A673 (cell line): ENCODE results near the gene TSPOAP1. TPM values are rescaled to one million over a fixed set of nuclear protein-coding genes. Genes with fewer than 3 reads are reported as not detected.
A peak's percentile ranks its signal among the peaks of the same experiment; 100 is the strongest.

ENCODE experiments used
- BruUV-seq: library from RNA; stranded (reverse); fragments of 400-500 nt; replicated peaks from 2 replicates; lab custom pipeline; 2021; lab: Mats Ljungman, UMichigan
- CTCF ChIA-PET: fragments of 300-600 bp; sonication (Branson Sonifier 250); formaldehyde crosslinking; loops from one replicate; lab custom pipeline; 2022; ENCODE audit warnings: antibody characterized with exemption; lab: Charles Lee
- POLR2A ChIA-PET: fragments of 300-600 bp; sonication (Branson Sonifier 250); formaldehyde crosslinking; loops from one replicate; lab custom pipeline; 2022; ENCODE audit warnings: antibody characterized with exemption; ENCODE audit not compliant: low non-redundant PET; lab: Charles Lee
- DNase-seq: peaks from one replicate; pipeline ENCODE4 v3.0.0-alpha.2; 2015; ENCODE audit warnings: low spot score
- H3K27ac ChIP-seq: fragments of 200-600 bp; sonication (generic); 2 replicates; pipeline ENCODE4 v1.5.1; 2016; ENCODE audit warnings: mixed run types, low read depth, mild to moderate bottlenecking, mixed read lengths, antibody characterized with exemption, low read length; ENCODE audit not compliant: poor library complexity, severe bottlenecking
- H3K27me3 ChIP-seq: fragments of 200-600 bp; sonication (generic); replicated peaks from 2 replicates; pipeline ENCODE4 v1.6.1; 2017; ENCODE audit warnings: mixed run types, low read depth, mild to moderate bottlenecking, mixed read lengths, antibody characterized with exemption, low read length; ENCODE audit not compliant: insufficient read depth, poor library complexity
- H3K36me3 ChIP-seq: fragments of 200-600 bp; sonication (generic); 2 replicates; pipeline ENCODE4 v1.6.1; 2016; ENCODE audit warnings: mixed run types, mild to moderate bottlenecking, mixed read lengths, antibody characterized with exemption, low read length; ENCODE audit not compliant: insufficient read depth, poor library complexity, severe bottlenecking
- H3K4me1 ChIP-seq: fragments of 200-600 bp; sonication (generic); 2 replicates; pipeline ENCODE4 v1.6.1; 2017; ENCODE audit warnings: mixed run types, mild to moderate bottlenecking, mixed read lengths, antibody characterized with exemption, low read length; ENCODE audit not compliant: insufficient read depth, poor library complexity, severe bottlenecking
- H3K4me3 ChIP-seq: fragments of 200-600 bp; sonication (generic); 2 replicates; pipeline ENCODE4 v1.5.1; 2016; ENCODE audit warnings: low read depth, mixed run types, mild to moderate bottlenecking, mixed read lengths, low read length; ENCODE audit not compliant: poor library complexity, severe bottlenecking
- H3K9me3 ChIP-seq: fragments of 200-600 bp; sonication (generic); 2 replicates; pipeline ENCODE4 v1.6.1; 2016; ENCODE audit warnings: mixed run types, low read depth, mild to moderate bottlenecking, mixed read lengths, antibody characterized with exemption, low read length; ENCODE audit not compliant: poor library complexity, severe bottlenecking
- CTCF ChIP-seq: fragments of 300-800, 200-600 bp; sonication (generic); conservative IDR thresholded peaks from 2 replicates; pipeline ENCODE4 v1.5.1; 2017; ENCODE audit warnings: low read depth, mild to moderate bottlenecking, antibody characterized with exemption, low read length, moderate library complexity, mixed read lengths
- EZH2 ChIP-seq: fragments of 200-600 bp; sonication (generic); IDR thresholded peaks from 2 replicates; pipeline ENCODE4 v1.6.1; 2017; ENCODE audit warnings: borderline replicate concordance, low read depth, mild to moderate bottlenecking, mixed read lengths, antibody characterized with exemption, low read length; ENCODE audit not compliant: poor library complexity, severe bottlenecking
- intact Hi-C: fragments of 100-400 bp; cut with micrococcal nuclease; formaldehyde crosslinking; loops from one replicate; pipeline ENCODE4 v1.10.0; 2022; ENCODE audit not compliant: unreplicated experiment
- total RNA-seq: library from RNA; stranded (reverse); gene quantifications from 2 replicates; pipeline ENCODE4 v1.2.3, GENCODE V29; 2021

TSPOAP1 gene
- total RNA-seq, 1 experiment from 2014 or later, result 0.21 TPM

DNA sequence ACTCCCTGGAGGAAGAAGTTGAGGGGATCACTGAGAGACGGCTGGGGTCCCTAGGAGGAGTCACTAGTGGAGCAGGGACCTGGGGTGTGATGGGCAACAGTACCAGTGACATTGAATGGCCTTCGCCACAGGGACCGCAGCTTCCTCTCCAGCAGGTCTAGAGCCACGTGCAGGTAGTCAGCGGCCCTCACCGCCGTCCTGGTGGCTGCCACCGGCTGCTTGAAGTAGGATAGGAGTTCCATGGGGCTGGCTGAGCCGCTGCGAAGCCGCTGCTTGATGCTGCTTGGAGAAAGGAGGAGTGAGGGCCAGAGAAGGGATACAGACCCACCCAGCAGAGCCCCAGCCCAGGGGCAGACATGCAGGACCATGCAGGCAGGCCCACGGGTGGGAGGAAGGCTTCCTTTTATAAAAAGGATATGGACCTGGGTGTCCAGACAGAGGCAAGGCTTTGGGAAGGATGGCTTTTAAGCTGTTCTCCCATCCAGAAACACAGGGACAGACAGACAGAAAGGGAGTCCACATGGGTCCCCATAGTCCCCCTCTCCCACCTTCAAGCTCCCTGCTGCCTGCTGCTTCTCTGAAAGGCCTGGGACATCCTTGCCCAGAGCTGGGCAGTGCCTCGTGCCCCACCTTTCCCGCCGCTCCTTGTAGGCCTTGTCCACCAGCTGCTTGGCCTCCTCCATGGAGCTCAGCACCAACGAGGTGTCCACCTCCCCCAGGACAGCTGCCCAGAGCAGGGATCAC lies 48.7 kb downstream of the TSPOAP1 start:
- ChIA-PET CTCF (interaction anchor here (0.6 kb wide), 1 partner anchor 272 kb away, joined by 11 read pairs; no protein-coding TSS in a partner anchor), POLR2A (no interaction called here)
- no peak for TF ChIP-seq EZH2
- no peak for TF ChIP-seq CTCF
- no peaks in the 10 kb centered on the region for H3K9me3 ChIP-seq
- DNase-seq, result no peak
- no peaks in the 10 kb centered on the region for H3K36me3 ChIP-seq
- H3K27me3 ChIP-seq, result peaks cover 25% of the 10 kb centered on the region
- BruUV-seq, result no TSS peak
- no peak overlapping the region for H3K4me3 ChIP-seq
- H3K27ac ChIP-seq, result no peak overlapping the region
- H3K4me1 ChIP-seq, result no peaks in the 10 kb centered on the region
- intact Hi-C loops, result no loop called here

DNA sequence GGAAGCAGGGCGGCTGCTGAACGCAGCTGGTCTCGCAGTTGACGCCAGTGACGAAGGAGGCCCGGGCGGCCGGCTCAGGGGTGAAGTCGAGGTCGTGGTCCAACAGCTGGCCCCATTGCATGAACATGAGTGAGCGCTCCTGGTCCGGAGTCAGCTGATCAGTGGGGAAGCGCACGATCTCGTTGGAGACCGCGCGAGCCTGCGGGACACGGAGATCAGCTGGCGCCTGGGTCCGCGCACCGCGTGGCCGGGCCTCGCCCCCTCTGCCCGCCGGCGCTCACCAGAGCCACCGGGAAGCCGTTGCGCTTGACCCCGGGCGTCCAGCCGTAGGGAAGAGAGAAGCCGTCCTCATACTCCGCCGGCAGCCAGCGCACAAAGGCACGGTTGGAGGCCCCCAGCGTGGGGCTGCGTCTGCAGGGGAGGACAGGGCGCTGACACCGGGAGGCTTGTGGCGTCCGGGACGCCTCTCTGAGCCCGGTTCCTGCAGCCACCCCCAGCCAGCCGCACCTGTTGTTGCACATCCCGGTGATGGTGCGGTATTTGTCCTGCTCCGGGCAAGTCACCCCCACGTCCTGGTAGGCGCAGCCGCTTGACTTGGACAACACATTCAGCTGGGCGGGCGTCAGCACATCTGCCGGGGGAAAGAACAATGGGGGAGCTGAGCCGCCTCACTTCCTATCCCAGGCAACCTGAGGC lies 49.4 kb downstream of the TSPOAP1 start:
- Histone ChIP-seq H3K4me3 (no peak overlapping the region), H3K9me3 (no peaks in the 10 kb centered on the region), H3K27ac (no peak overlapping the region), H3K27me3 (peaks cover 25% of the 10 kb centered on the region), H3K4me1 (no peaks in the 10 kb centered on the region), H3K36me3 (no peaks in the 10 kb centered on the region)
- TF ChIP-seq EZH2 (peak; percentile 36), CTCF (no peak)
- intact Hi-C loops, result no loop called here
- CTCF ChIA-PET, result no interaction called here
- no peak for DNase-seq
- no TSS peak for BruUV-seq
- POLR2A ChIA-PET, result no interaction called here

DNA sequence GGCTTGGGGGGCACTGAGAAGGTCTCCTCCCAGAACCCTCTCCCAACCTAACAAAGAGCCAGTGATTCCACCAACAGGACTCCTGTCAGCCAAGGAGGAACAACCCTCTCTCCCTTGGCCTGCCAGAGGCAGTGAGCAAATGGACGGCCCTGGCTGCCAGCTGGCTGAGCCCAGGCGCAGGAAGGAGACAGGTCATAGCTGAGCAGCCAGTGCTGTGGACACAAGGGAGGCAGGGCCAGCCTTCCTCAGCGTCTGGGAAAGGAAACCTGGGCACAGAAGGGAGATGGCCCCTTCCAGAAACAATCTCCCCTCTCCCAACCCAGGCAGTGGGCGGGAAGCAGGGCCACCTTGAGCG lies 50.0 kb downstream of the TSPOAP1 start:
- no peak for DNase-seq
- ChIA-PET POLR2A (no interaction called here), CTCF (no interaction called here)
- BruUV-seq, result no TSS peak
- Histone ChIP-seq H3K36me3 (no peaks in the 10 kb centered on the region), H3K27me3 (peaks cover 25% of the 10 kb centered on the region), H3K4me1 (no peaks in the 10 kb centered on the region), H3K27ac (no peak overlapping the region), H3K4me3 (no peak overlapping the region), H3K9me3 (no peaks in the 10 kb centered on the region)
- TF ChIP-seq EZH2, result no peak
- no peak for TF ChIP-seq CTCF
- intact Hi-C loops, result no loop called here
